Measurements from ENCODE around the gene CD58. TPM values are rescaled to one million over a fixed set of nuclear protein-coding genes. Genes with fewer than 3 reads are reported as not detected.

CD58 gene
- total RNA-seq, 1 experiment from 2014 or later, result 11.0 TPM

- intact Hi-C loops (cut with micrococcal nuclease), result loop anchor here (5.0 to 10.0 kb wide), 3 partner anchors 109 to 682 kb away; no protein-coding TSS in a partner anchor
- TF ChIP-seq CTCF (IDR thresholded peaks at IDR 0.05; ENCODE audit: unreplicated experiment), result no peak
- DNase-seq (ENCODE audit: unreplicated experiment), result peak; percentile 80
- peaks cover 5% of the 10 kb centered on the region for H3K36me3 Mint-ChIP-seq (ENCODE audit: insufficient read depth, unreplicated experiment)
- H3K4me1 Mint-ChIP-seq (ENCODE audit: insufficient read depth, unreplicated experiment), result peaks cover 29% of the 10 kb centered on the region
- CTCF ChIA-PET, result interaction anchor here (0.6 to 8.7 kb wide), 39 partner anchors 10 to 676 kb away, joined by 3 to 323 read pairs (median 5); no protein-coding TSS in a partner anchor
- H3K4me3 Mint-ChIP-seq (ENCODE audit: unreplicated experiment), result no peak overlapping the region
- POLR2A ChIA-PET, result interaction anchor here (2.5 to 5.4 kb wide), 2 partner anchors 110 to 347 kb away, joined by 10 to 33 read pairs; no protein-coding TSS in a partner anchor
- H3K9me3 Mint-ChIP-seq (ENCODE audit: unreplicated experiment), result no peaks in the 10 kb centered on the region
- H3K27me3 Mint-ChIP-seq (ENCODE audit: insufficient read depth, unreplicated experiment), result no peaks in the 10 kb centered on the region
- H3K27ac Mint-ChIP-seq (ENCODE audit: low read depth, unreplicated experiment), result no peak overlapping the region
- no TSS peak for BruUV-seq (replicated peaks)
Observed at GRCh38 chr1:116486424-116486823, 84.4 kb downstream of the CD58 start.

DNA sequence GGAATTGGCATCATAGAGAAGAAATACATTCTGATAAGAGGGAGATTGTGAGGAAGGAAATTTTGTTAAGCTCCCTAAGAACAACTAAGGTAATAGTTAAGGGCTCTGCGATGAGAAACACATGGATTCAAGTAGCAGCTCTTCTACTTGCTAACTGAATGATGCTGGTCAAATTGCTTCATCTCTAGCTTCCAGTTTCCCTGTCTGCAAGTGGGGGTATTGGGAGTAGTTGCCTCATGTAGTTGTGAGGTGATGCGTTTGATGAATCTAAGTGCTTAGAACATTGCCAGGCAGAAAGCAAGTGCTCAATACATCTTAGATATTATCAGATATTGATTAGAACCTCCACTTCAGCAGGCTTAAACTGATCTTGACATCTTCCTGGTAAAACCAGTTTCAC lies 84.8 kb downstream of the CD58 start:
- BruUV-seq (replicated peaks), result no TSS peak
- POLR2A ChIA-PET, result interaction anchor here (0.7 to 5.4 kb wide), 4 partner anchors 8 to 347 kb away, joined by 3 to 33 read pairs (median 6); no protein-coding TSS in a partner anchor
- CTCF ChIA-PET, result interaction anchor here (0.7 to 8.7 kb wide), 66 partner anchors 10 to 675 kb away, joined by 3 to 323 read pairs (median 5); no protein-coding TSS in a partner anchor
- Mint-ChIP-seq H3K36me3 (ENCODE audit: insufficient read depth, unreplicated experiment) (peaks cover 2% of the 10 kb centered on the region), H3K9me3 (ENCODE audit: unreplicated experiment) (no peaks in the 10 kb centered on the region), H3K4me1 (ENCODE audit: insufficient read depth, unreplicated experiment) (peaks cover 29% of the 10 kb centered on the region), H3K4me3 (ENCODE audit: unreplicated experiment) (no peak overlapping the region), H3K27me3 (ENCODE audit: insufficient read depth, unreplicated experiment) (no peaks in the 10 kb centered on the region), H3K27ac (ENCODE audit: low read depth, unreplicated experiment) (no peak overlapping the region)
- intact Hi-C loops (cut with micrococcal nuclease), result loop anchor here (1.0 to 10.0 kb wide), 7 partner anchors 109 to 681 kb away; no protein-coding TSS in a partner anchor
- no peak for TF ChIP-seq CTCF (IDR thresholded peaks at IDR 0.05; ENCODE audit: unreplicated experiment)
- no peak for DNase-seq (ENCODE audit: unreplicated experiment)

DNA sequence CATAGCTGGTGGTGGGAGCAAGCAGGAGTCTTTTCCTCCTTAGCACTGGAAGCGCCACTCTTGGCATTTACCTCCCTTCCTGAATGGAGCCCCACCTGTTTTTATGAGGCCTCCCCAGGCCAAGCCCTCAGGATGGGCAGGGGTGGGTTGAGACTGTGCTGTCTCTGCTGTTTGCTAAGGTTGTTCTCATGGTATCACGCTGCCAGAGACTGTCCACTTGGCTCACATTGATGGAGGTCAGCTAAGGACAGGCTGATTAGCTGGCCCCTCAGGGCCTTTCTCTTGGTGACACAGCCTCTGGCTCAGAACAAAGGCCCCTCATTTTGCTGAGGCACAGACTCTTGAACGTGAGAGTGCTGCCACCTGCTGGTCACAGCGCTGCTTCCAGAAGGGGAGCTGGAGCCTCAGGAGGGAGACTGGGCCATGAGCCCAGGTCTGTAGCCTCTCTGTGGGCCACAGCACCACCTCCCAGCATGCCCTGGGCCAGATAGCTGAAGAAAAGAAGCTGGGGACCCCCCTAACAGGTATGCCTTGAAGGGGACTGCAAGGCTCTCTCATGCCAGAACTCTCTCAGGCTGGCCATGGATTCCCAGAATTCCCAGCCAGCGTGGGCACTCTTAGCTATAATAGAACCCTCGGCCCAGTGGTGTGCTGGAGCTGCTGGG lies 85.6 kb downstream of the CD58 start:
- peak; percentile 82 for DNase-seq (ENCODE audit: unreplicated experiment)
- ChIA-PET CTCF (interaction anchor here (0.5 to 8.7 kb wide), 89 partner anchors 9 to 1299 kb away, joined by 3 to 323 read pairs (median 4); no protein-coding TSS in a partner anchor), POLR2A (interaction anchor here (0.7 to 5.4 kb wide), 8 partner anchors 9 to 1190 kb away, joined by 3 to 33 read pairs (median 4); no protein-coding TSS in a partner anchor)
- intact Hi-C loops (cut with micrococcal nuclease), result loop anchor here (1.0 to 10.0 kb wide), 7 partner anchors 108 to 680 kb away; no protein-coding TSS in a partner anchor
- peak; percentile 90 for TF ChIP-seq CTCF (IDR thresholded peaks at IDR 0.05; ENCODE audit: unreplicated experiment)
- Mint-ChIP-seq H3K9me3 (ENCODE audit: unreplicated experiment) (no peaks in the 10 kb centered on the region), H3K36me3 (ENCODE audit: insufficient read depth, unreplicated experiment) (no peaks in the 10 kb centered on the region), H3K4me1 (ENCODE audit: insufficient read depth, unreplicated experiment) (peaks cover 28% of the 10 kb centered on the region), H3K4me3 (ENCODE audit: unreplicated experiment) (no peak overlapping the region), H3K27me3 (ENCODE audit: insufficient read depth, unreplicated experiment) (no peaks in the 10 kb centered on the region), H3K27ac (ENCODE audit: low read depth, unreplicated experiment) (no peak overlapping the region)
- no TSS peak for BruUV-seq (replicated peaks)

All from MCF 10A (cell line).